ENCODE measurements around the gene PHF11.

DNA sequence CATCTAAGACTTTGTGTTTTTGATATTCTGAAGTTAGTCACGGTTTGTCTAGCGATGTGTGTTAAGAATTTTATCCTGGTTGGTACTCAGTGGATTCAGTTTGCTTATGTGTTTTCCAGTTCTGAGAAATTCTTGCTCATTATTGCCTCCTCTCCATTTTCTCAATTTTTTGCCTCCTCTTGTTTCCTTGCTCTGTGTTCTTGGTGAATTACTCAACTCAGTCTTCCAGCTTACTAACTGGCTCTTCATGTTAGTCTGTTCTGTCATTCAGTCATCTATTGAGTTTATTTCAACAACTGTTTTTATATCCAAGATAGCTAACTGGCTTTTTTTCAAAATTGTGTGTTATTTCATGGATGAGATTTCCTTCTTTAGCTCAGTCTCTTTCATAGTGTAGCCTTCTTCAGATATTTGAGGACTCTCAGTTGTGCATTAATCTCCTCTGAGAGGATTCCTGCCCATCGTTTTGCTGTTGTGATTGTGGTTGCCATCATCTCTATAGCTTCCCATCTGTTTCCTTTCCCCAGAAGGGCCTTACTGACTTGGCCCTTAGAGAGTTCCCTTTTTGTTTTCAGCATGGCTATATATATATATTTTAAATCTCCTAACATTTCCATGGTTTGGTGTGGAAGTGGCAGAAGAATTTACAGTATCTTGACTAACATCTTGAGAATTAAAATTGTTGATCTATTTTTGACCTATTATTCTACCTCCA lies 45.5 kb upstream of the PHF11 start:
- TF ChIP-seq, protein P1, sequence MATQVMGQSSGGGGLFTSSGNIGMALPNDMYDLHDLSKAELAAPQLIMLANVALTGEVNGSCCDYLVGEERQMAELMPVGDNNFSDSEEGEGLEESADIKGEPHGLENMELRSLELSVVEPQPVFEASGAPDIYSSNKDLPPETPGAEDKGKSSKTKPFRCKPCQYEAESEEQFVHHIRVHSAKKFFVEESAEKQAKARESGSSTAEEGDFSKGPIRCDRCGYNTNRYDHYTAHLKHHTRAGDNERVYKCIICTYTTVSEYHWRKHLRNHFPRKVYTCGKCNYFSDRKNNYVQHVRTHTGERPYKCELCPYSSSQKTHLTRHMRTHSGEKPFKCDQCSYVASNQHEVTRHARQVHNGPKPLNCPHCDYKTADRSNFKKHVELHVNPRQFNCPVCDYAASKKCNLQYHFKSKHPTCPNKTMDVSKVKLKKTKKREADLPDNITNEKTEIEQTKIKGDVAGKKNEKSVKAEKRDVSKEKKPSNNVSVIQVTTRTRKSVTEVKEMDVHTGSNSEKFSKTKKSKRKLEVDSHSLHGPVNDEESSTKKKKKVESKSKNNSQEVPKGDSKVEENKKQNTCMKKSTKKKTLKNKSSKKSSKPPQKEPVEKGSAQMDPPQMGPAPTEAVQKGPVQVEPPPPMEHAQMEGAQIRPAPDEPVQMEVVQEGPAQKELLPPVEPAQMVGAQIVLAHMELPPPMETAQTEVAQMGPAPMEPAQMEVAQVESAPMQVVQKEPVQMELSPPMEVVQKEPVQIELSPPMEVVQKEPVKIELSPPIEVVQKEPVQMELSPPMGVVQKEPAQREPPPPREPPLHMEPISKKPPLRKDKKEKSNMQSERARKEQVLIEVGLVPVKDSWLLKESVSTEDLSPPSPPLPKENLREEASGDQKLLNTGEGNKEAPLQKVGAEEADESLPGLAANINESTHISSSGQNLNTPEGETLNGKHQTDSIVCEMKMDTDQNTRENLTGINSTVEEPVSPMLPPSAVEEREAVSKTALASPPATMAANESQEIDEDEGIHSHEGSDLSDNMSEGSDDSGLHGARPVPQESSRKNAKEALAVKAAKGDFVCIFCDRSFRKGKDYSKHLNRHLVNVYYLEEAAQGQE (IDR thresholded peaks at IDR 0.05; ENCODE audit: low read depth, low read length), result no peak
- TF ChIP-seq GABPA (IDR thresholded peaks at IDR 0.05; ENCODE audit: low read depth) (no peak), POLR2AphosphoS5 (IDR thresholded peaks at IDR 0.05; ENCODE audit: low read depth, low read length) (no peak), EP300 (IDR thresholded peaks at IDR 0.05; ENCODE audit: borderline replicate concordance in 1 of 2, low read depth in 1 of 2, low read length in 1 of 2) (no peak), FOXJ3 (CRISPR knock-in tag; IDR thresholded peaks at IDR 0.05) (no peak), RAD21 (IDR thresholded peaks at IDR 0.05; ENCODE audit: low read length) (no peak)
- TF ChIP-seq, protein P2, sequence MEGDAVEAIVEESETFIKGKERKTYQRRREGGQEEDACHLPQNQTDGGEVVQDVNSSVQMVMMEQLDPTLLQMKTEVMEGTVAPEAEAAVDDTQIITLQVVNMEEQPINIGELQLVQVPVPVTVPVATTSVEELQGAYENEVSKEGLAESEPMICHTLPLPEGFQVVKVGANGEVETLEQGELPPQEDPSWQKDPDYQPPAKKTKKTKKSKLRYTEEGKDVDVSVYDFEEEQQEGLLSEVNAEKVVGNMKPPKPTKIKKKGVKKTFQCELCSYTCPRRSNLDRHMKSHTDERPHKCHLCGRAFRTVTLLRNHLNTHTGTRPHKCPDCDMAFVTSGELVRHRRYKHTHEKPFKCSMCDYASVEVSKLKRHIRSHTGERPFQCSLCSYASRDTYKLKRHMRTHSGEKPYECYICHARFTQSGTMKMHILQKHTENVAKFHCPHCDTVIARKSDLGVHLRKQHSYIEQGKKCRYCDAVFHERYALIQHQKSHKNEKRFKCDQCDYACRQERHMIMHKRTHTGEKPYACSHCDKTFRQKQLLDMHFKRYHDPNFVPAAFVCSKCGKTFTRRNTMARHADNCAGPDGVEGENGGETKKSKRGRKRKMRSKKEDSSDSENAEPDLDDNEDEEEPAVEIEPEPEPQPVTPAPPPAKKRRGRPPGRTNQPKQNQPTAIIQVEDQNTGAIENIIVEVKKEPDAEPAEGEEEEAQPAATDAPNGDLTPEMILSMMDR (IDR thresholded peaks at IDR 0.05), result no peak
